ENCODE results near the gene TELO2.
"Not testable (repeated sequence)": the region's sequence is repeated elsewhere in the genome, so short reads cannot be mapped to it uniquely, and the experiment has no call there.

Gene TELO2

DNA sequence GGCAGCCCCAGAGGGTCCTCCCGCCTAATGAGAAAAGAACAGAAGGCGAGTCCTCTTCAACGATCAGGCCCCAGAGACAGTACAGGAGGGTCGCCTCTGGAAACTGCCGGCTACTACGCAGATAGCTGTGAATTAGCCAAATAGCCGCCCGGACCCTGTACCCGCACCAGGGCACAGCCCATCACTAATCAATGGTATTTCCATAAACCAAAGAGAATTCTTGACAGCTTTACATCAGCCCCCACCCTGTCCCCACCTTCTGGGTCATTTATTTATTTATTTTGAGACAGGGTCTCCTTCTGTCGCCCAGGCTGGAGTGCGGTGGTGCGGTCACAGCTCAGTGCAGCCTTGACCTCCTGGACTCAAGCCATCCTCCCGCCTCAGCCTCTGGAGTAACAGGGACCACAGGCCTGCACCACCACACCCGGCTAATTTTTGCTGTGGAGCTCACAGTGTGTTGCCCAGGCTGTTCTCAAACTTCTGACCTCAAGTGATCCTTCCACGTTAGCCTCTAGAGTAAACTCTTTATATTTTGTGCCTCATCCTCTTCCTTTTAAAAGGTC, 17.5 kb upstream of the TELO2 start:
- H3K4me3 ChIP-seq (replicated peaks in 1 of 2; ENCODE audit: low read depth in 2 of 2, low read length in 2 of 2) = peak overlapping the region; percentile 68 to 77
- TF ChIP-seq, protein P1, sequence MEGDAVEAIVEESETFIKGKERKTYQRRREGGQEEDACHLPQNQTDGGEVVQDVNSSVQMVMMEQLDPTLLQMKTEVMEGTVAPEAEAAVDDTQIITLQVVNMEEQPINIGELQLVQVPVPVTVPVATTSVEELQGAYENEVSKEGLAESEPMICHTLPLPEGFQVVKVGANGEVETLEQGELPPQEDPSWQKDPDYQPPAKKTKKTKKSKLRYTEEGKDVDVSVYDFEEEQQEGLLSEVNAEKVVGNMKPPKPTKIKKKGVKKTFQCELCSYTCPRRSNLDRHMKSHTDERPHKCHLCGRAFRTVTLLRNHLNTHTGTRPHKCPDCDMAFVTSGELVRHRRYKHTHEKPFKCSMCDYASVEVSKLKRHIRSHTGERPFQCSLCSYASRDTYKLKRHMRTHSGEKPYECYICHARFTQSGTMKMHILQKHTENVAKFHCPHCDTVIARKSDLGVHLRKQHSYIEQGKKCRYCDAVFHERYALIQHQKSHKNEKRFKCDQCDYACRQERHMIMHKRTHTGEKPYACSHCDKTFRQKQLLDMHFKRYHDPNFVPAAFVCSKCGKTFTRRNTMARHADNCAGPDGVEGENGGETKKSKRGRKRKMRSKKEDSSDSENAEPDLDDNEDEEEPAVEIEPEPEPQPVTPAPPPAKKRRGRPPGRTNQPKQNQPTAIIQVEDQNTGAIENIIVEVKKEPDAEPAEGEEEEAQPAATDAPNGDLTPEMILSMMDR (IDR thresholded peaks at IDR 0.05; ENCODE audit: low read depth, low read length) = no peak
- no peak for DNase-seq (ENCODE audit: low read depth in 2 of 2)

DNA sequence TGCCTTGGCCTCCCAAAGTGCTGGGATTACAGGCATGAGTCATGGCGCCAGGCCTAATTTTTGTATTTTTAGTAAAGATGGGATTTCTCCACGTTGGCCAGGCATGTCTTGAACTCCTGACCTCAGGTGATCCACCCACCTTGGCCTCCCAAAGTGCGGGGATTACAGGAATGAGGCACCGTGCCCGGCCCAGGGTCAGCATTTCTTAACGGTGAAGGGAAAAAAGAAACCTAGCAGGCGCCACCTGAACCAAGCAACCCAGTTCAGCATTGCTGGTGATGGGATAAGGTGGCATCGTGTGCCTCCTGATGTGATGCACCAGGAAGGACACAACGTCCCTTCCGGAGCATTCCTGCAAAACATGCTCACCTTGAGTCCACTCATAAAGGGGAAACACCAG, 16.1 kb upstream of the TELO2 start:
- no peak for DNase-seq (ENCODE audit: low read depth in 2 of 2)
- no peak overlapping the region for H3K4me3 ChIP-seq (replicated peaks in 1 of 2; ENCODE audit: low read depth in 2 of 2, low read length in 2 of 2)
- TF ChIP-seq, protein P1 (IDR thresholded peaks at IDR 0.05; ENCODE audit: low read depth, low read length) = no peak

DNA sequence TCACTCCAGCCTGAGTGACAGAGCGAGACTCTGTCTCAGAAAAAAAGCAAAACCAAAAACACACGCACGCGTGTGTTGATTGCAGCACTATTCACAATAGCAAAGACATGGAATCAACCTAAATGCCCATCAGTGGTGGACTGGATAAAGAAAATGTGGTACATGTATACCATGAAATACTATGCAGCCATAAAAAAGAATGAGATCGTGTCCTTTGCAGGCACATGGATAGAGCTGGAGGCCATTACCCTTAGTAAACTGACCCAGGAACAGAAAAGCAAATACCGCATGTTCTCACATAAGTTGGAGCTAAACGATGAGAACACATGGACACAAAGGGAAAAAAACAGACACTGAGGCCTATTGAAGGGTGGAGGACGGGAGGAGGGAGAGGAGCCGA, 14.2 kb upstream of the TELO2 start:
- H3K4me3 ChIP-seq (replicated peaks in 1 of 2; ENCODE audit: low read depth in 2 of 2, low read length in 2 of 2); DNase-seq (ENCODE audit: low read depth in 2 of 2): not testable (repeated sequence)

DNA sequence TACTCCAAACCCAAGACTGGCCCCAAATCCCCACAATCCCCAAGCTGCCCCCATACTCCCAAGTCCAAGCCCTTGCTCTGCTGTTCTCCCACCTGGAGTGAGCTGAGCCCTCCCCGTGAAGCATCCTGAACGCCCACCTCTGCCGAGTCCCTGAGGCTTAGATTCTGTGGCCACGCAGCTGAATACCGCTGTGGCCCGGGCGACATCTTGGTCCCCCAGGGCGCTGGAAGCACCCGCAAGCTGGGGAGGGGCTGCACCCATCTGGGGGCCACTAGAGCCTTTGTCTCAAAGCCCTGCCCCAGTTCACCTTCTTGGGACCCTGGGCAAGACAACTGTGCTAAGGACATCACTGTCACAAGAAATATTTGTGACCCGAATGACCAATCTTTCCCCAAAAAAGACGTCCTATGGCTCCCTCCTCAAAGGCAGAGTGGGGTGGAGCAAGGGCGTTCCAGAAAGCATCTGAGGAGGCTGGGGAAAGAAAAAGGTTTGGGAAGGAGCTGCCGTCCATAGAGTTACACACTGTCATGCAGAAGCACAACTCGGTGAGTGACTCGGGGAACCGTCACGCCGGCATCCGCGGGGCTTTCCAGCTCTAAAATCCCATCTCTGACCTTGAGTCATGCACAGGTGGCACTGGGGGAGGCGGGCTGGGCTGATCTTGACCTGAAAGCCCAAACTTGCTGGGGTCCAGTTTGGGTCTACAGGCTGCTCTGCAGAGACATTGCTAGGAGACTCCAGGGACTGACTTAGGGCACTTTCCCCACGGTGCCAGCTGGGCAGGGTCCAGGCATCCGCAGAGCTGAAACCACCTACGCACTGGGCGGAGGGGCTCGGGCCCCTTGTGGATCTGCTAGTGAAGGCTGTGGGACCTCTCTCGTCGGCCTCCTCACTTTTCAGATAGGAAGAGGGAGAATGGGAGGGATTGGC, 11.0 kb upstream of the TELO2 start:
- no peak overlapping the region for H3K4me3 ChIP-seq (replicated peaks in 1 of 2; ENCODE audit: low read depth in 2 of 2, low read length in 2 of 2)
- no peak for DNase-seq (ENCODE audit: low read depth in 2 of 2)
- TF ChIP-seq, protein P1 (IDR thresholded peaks at IDR 0.05; ENCODE audit: low read depth, low read length) = no peak

DNA sequence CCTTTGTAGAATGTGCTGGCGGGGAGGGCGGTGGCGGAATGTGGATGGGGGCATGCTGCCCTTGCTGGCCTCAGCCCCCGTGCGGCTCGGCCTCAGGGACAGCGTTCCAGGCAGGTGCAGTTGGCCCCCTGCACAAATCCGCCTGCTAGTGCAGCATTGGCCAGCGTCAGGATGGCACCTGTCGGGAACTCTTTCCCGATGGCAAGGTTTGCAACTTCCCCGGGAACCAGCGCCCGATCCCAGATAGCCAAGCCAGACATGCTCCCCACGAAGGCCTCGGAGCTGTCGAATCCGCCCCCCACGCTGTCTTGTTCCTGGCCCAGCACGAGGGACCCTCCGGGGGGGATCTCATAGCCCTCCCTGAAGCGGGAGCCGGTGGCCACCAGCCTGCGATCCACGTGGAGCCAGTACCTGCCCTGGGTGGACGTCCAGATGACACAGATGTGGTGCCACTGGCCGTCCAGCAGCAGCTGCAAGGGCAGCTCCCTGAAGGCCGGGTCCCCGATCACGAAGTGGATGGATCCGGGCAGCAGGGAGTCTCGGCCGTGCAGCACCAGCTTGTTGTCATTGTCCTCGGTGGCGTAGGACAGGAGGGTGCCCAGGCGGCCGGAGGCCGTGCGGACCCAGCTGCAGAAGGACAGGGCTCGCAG, 7.2 kb upstream of the TELO2 start:
- TF ChIP-seq, protein P1 (IDR thresholded peaks at IDR 0.05; ENCODE audit: low read depth, low read length) = no peak
- H3K4me3 ChIP-seq (replicated peaks in 1 of 2; ENCODE audit: low read depth in 2 of 2, low read length in 2 of 2) = no peak overlapping the region
- DNase-seq (ENCODE audit: low read depth in 2 of 2) = no peak

DNA sequence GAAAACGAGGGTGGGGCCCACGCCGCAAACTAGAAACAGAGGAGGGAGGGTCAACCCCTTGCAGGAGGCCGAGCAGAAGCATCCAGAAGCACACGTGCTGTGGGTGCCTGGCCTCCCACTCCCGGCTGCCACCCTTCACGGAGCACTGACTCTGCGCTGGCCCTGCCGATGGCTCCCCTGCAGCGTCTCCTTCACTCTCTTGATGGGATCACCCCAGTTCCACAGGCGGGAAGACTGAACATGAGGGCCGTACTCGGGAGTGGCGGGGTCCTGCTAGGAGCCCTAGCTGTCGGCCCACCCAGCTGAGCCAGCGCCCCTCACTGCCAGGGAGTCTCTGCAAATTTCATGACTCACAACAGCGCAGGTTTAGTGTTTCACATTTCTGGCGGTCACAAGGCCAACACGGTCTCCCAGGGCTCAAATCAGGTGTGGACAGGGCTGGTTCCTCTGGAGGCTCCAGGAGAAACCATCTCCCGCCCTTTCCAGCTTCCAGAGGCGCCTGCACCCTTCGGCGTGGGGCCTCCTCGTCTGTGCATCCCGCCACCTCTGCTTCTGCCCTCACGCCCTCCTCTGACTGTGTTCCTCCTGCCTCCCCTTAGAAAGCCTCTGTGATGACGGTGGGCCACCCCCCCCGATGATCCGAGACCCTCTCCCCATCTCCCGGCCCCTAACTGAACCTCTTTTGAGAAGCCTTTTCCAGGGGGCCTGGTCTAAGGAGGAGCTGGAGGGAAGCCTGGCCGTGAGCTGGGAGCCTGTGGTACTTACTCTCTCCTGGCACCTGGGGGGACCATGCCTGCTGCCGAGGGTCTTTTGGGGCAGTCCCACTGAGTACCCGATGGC, 6.4 kb upstream of the TELO2 start:
- no peak overlapping the region for H3K4me3 ChIP-seq (replicated peaks in 1 of 2; ENCODE audit: low read depth in 2 of 2, low read length in 2 of 2)
- DNase-seq (ENCODE audit: low read depth in 2 of 2) = no peak
- TF ChIP-seq, protein P1 (IDR thresholded peaks at IDR 0.05; ENCODE audit: low read depth, low read length) = no peak
